HFFc6 (cell line): Measurements from ENCODE around the gene FAM83B. TPM values are rescaled to one million over a fixed set of nuclear protein-coding genes. Genes with fewer than 3 reads are reported as not detected.

Source experiments
- DNase-seq: peaks from one replicate; pipeline ENCODE4 v3.0.0-alpha.2; 2018
- H3K27ac Mint-ChIP-seq: 2 replicates; pipeline ENCODE4 v1.8.0; 2020; ENCODE audit warnings: mild to moderate bottlenecking, mixed read lengths
- H3K27me3 Mint-ChIP-seq: 2 replicates; pipeline ENCODE4 v1.8.0; 2021; ENCODE audit warnings: mild to moderate bottlenecking, moderate library complexity, mixed read lengths; ENCODE audit not compliant: insufficient read depth
- H3K36me3 Mint-ChIP-seq: 2 replicates; pipeline ENCODE4 v1.8.0; 2021; ENCODE audit warnings: low read depth, mixed read lengths
- H3K4me1 Mint-ChIP-seq: 2 replicates; pipeline ENCODE4 v1.8.0; 2020; ENCODE audit warnings: low read depth, mixed read lengths
- H3K4me3 Mint-ChIP-seq: 2 replicates; pipeline ENCODE4 v1.8.0; 2020; ENCODE audit warnings: mild to moderate bottlenecking, moderate library complexity, mixed read lengths
- H3K9me3 Mint-ChIP-seq: 2 replicates; pipeline ENCODE4 v1.8.0; 2020; ENCODE audit warnings: mild to moderate bottlenecking, mixed read lengths
- total RNA-seq, 6 experiments: library from RNA; stranded (reverse); fragmentation: NEBNext Ultra II Directional; extraction: Animal tissue kit (Norgen Biotek cat#: 25700); gene quantifications; 2 replicates in 1 of 6; 3 replicates in 5 of 6; pipeline ENCODE4 v1.2.3, GENCODE V29; 2021
- TF ChIP-seq, protein P1 (sequence below): fragments of 200-600 bp; sonication (generic); IDR thresholded peaks from 2 replicates; pipeline ENCODE4 v1.5.0; 2021; ENCODE audit warnings: antibody characterized with exemption, mild to moderate bottlenecking

FAM83B gene
- total RNA-seq, 6 experiments from 2014 or later = not detected

DNA sequence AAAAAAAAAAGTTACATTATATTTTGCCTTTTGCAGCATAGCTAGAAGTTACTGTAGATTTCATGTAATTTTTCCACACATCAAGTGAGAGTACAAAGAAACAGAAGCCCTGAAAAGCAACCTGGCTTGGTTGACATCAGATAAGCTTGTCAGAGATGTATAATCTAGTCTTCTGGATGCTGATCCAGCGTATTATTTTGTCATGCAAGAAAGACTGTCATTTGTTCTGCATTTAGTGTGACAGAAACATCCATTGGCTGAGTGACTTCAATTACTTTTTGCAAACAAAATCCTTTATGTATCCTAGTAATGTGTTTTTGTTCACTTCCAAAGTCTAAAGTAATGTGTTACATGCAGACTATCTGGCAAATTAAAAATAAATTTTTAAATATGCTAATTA is 75.3 kb downstream of the FAM83B start:
- DNase-seq = no peak
- Mint-ChIP-seq H3K9me3 (no peaks in the 10 kb centered on the region; the same call in 1 of the 2 replicates), H3K36me3 (no peaks in the 10 kb centered on the region), H3K4me3 (no peak overlapping the region), H3K4me1 (peaks cover 3% of the 10 kb centered on the region; the same call in 1 of the 2 replicates), H3K27me3 (peaks cover 2% of the 10 kb centered on the region; the same call in 1 of the 2 replicates), H3K27ac (no peak overlapping the region)
- TF ChIP-seq, protein P1, sequence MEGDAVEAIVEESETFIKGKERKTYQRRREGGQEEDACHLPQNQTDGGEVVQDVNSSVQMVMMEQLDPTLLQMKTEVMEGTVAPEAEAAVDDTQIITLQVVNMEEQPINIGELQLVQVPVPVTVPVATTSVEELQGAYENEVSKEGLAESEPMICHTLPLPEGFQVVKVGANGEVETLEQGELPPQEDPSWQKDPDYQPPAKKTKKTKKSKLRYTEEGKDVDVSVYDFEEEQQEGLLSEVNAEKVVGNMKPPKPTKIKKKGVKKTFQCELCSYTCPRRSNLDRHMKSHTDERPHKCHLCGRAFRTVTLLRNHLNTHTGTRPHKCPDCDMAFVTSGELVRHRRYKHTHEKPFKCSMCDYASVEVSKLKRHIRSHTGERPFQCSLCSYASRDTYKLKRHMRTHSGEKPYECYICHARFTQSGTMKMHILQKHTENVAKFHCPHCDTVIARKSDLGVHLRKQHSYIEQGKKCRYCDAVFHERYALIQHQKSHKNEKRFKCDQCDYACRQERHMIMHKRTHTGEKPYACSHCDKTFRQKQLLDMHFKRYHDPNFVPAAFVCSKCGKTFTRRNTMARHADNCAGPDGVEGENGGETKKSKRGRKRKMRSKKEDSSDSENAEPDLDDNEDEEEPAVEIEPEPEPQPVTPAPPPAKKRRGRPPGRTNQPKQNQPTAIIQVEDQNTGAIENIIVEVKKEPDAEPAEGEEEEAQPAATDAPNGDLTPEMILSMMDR = no peak

DNA sequence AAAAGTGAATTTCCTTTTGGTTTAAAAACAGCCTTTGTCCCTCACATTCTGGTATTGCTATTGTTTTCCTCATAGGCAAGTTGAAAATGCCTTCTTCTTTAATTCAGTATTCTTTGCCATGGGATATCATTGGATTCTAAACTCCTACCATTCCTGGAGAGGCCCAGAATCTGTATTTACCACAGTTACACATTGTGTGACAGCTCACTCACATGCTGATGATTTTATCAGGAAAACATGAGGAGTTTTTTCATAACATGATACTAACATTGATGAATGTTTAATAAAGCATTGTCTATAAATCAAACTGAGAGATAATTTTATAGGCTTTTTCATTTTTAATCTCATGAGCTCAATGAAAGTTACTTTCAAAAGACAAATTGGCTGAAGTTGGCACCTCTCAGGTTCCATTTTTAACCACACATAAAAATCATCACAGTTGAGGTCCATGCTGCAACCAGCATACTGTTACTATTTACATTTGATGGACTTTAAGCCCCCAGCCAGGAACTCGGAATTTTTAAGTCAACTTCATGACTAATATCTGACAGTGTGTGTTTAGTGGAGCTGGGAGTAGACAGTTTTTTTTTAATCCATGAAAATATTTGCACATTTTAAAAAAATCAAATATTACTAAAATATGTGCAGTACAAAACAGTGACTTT is 82.8 kb downstream of the FAM83B start:
- TF ChIP-seq, protein P1 = no peak
- H3K27ac Mint-ChIP-seq = no peak overlapping the region
- no peaks in the 10 kb centered on the region for H3K4me1 Mint-ChIP-seq
- no peak for DNase-seq
- H3K27me3 Mint-ChIP-seq = peaks cover 2% of the 10 kb centered on the region; the same call in 1 of the 2 replicates
- H3K36me3 Mint-ChIP-seq = peaks cover 9% of the 10 kb centered on the region
- H3K9me3 Mint-ChIP-seq = peaks cover 25% of the 10 kb centered on the region
- H3K4me3 Mint-ChIP-seq = no peak overlapping the region

DNA sequence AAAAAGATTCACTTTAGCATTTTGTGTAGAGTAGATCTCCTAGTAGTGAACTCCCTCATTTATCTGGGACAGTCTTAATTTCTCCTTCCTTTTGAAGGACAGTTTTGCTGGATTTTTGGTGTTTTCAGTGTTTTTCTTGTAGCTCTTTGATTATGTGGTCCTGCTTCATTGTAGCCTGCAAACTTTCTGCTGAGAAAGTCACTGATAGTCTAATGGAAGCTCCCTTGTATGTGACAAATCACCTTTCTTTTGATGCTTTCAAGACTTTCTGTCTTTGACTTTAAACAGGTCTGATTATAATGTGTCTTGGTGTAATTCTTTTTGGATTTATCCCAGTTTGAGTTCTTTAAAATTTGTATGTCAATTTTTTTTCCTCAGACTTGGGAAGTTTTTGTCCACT is 86.1 kb downstream of the FAM83B start:
- H3K4me1 Mint-ChIP-seq = no peaks in the 10 kb centered on the region
- no peak overlapping the region for H3K4me3 Mint-ChIP-seq
- peaks cover 25% of the 10 kb centered on the region for H3K9me3 Mint-ChIP-seq
- 0 out of 2 replicates have a peak, but pooled peaks cover 2% of the 10 kb centered on the region for H3K27me3 Mint-ChIP-seq
- DNase-seq = no peak
- H3K27ac Mint-ChIP-seq = no peak overlapping the region
- peaks cover 9% of the 10 kb centered on the region for H3K36me3 Mint-ChIP-seq
- TF ChIP-seq, protein P1 = no peak

DNA sequence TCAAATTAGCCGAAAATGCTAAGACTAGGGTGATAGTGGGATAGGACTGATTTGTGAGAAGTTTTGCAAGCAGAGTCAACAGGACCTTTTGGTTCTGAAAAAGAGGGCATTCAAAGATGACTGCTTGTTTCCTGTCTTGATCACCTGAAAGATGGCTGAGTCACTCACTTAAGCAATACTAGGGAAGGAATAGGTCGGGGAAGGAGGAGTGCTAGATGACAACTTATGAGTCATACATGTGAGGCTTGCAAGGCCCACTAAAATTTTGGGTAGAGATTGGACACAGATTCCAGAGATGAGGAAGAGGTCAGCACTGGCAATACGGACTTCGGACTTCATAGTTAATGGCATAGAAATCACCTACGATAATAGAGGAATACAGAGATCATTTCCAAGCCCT is 89.2 kb downstream of the FAM83B start:
- Mint-ChIP-seq H3K4me1 (no peaks in the 10 kb centered on the region), H3K36me3 (peaks cover 9% of the 10 kb centered on the region), H3K4me3 (no peak overlapping the region), H3K27me3 (0 out of 2 replicates have a peak, but pooled peaks cover 2% of the 10 kb centered on the region), H3K9me3 (peaks cover 25% of the 10 kb centered on the region), H3K27ac (no peak overlapping the region)
- peak; percentile 4 for DNase-seq
- TF ChIP-seq, protein P1 = no peak

DNA sequence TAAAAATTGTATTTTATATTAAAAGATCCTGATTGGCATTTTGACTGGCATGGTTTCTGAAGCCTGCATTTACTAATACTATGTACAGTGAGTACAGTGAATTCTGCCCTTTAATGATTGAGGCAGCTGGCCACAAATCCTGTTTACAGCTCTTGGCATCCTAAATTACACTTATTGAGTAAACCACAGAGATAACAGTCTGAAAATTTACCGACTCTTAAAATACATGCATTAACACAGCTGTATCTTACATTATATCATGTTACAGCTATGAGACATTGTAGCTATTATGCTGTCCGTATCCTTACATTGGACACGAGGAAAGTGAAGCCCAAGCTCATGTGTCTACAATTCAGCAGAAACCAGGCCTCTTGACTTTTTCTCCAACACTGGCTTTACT is 90.8 kb downstream of the FAM83B start:
- Mint-ChIP-seq H3K36me3 (peaks cover 8% of the 10 kb centered on the region), H3K4me1 (no peaks in the 10 kb centered on the region), H3K4me3 (no peak overlapping the region), H3K9me3 (peaks cover 20% of the 10 kb centered on the region), H3K27ac (no peak overlapping the region), H3K27me3 (no peaks in the 10 kb centered on the region)
- TF ChIP-seq, protein P1 = no peak
- DNase-seq = no peak
